ENCODE measurements around the gene CTDP1.
"Not testable (repeated sequence)": the region's sequence is repeated elsewhere in the genome, so short reads cannot be mapped to it uniquely, and the experiment has no call there.

CTDP1 gene

DNA sequence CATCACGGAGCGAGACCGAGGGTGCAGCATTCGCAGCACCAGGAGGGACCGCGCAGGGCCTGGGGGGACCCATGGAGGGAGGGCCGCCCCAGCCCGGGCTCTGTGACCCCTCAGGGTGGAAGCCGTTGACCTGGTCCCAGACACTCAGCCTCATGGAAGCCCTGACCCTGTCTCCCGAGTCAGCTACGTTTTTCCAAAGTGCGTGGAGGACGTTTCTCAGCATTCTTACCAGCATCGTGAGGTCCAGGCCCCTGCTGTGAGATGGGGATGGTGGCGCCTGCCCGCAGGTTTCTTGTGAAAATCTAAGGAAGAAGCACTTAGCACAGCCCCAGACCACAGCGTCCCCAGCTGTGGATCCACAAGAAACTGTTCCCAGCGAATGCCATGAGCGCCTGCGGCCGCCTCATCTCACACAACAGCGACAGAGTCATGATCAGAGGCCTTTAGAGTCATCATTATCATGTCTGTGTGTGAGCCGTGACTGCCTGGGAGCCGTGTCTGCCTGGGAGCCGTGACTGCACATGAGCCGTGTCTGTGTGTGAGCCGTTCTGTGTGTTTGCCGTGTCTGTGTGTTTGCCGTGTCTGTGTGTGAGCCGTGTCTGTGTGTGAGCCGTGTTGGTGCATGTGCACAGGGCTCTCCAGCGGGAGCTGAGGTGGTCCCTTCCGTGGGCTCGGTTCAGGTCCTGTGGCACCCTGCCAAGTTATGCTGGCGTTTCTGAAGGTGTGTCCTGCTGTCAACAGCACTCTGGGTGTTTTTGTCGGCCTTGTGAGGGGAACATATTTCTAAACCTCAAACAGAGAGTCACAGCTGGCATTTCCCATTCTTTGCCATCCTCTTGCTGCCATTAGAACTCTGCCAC, 68.9 kb downstream of the CTDP1 start:
- Histone ChIP-seq H4K20me1 (ENCODE audit: insufficient read depth, low read length) (no peaks in the 10 kb centered on the region), H3K9ac (ENCODE audit: low read length) (no peak overlapping the region), H3K9me2 (replicated peaks; ENCODE audit: insufficient read depth, low read length) (no peaks in the 10 kb centered on the region), H3K4me1 (ENCODE audit: low read length) (no peaks in the 10 kb centered on the region), H3K27me3 (replicated peaks; ENCODE audit: insufficient read depth, low read length) (no peaks in the 10 kb centered on the region), H3K27ac (ENCODE audit: low read length) (no peak overlapping the region), H3F3A (ENCODE audit: insufficient read depth, low read length) (no peaks in the 10 kb centered on the region), H2AFZ (ENCODE audit: low read length) (no peak overlapping the region), H3K4me2 (ENCODE audit: low read depth, low read length) (no peak overlapping the region), H3K4me3 (ENCODE audit: low read length) (no peak overlapping the region), H3K79me2 (ENCODE audit: low read length) (no peaks in the 10 kb centered on the region), H3K9me3 (replicated peaks; ENCODE audit: insufficient read depth, low read length) (no peaks in the 10 kb centered on the region), H3K36me3 (replicated peaks; ENCODE audit: insufficient read depth, low read length) (peaks cover under 1% of the 10 kb centered on the region; the same call in 1 of the 2 replicates)
- TF ChIP-seq, protein P1, sequence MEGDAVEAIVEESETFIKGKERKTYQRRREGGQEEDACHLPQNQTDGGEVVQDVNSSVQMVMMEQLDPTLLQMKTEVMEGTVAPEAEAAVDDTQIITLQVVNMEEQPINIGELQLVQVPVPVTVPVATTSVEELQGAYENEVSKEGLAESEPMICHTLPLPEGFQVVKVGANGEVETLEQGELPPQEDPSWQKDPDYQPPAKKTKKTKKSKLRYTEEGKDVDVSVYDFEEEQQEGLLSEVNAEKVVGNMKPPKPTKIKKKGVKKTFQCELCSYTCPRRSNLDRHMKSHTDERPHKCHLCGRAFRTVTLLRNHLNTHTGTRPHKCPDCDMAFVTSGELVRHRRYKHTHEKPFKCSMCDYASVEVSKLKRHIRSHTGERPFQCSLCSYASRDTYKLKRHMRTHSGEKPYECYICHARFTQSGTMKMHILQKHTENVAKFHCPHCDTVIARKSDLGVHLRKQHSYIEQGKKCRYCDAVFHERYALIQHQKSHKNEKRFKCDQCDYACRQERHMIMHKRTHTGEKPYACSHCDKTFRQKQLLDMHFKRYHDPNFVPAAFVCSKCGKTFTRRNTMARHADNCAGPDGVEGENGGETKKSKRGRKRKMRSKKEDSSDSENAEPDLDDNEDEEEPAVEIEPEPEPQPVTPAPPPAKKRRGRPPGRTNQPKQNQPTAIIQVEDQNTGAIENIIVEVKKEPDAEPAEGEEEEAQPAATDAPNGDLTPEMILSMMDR (IDR thresholded peaks at IDR 0.05; ENCODE audit: low read length): no peak
- TF ChIP-seq EZH2 (optimal IDR thresholded peaks at IDR 0.05; ENCODE audit: low read depth, low read length) (no peak), EZH2phosphoT487 (IDR thresholded peaks at IDR 0.05; ENCODE audit: low read length) (no peak)
- DNase-seq: no peak

DNA sequence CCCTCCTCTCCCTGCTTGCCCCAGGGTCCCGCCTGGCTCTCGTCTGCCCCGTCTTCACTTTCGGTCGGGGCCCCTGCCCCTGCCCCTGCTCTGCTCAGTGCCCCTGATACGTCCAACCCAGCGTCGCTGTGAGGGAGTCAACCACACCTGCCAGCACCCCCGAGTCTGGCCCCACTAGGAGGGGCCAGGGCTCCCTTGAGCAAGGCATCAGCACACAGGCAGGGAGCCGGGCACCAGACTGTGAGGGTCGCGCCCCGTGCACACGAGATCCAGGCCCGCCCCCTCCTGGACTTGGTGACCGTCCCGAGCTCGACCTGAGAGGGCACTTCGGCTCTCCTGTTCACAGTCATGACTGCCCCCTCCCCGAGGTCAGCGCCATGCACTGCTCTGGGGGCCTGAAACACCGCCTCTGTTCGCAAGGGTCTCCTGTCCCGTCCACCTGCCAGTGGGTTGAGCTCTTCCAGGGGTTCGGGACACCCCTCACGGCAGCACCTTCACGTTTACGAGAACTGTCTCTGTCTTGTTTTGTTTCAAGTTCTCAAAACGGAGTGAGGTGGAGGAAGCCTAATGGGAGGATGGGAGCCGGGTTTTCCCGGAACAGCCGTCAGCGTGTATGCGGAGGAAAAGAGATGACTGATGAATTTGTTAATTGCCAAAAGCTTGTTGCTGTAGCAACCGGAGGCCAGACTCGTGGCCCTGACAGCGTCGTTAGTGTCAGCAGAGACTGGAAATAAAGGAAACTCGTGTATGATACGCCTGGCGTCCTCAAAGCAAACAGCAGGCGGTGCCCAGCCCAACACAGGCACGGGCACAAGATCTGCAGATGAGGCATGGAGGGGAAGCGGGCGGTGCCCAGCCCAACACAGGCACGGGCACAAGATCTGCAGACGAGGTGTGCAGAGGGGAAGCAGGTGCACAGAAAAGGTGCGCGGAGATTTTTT, 69.9 kb downstream of the CTDP1 start:
- H3K9ac ChIP-seq (ENCODE audit: low read length): no peak overlapping the region
- H3K4me1 ChIP-seq (ENCODE audit: low read length): no peaks in the 10 kb centered on the region
- no peaks in the 10 kb centered on the region for H3K9me2 ChIP-seq (replicated peaks; ENCODE audit: insufficient read depth, low read length)
- peaks cover 7% of the 10 kb centered on the region for H3K36me3 ChIP-seq (replicated peaks; ENCODE audit: insufficient read depth, low read length)
- H3F3A ChIP-seq (ENCODE audit: insufficient read depth, low read length): no peaks in the 10 kb centered on the region
- H3K27me3 ChIP-seq (replicated peaks; ENCODE audit: insufficient read depth, low read length): no peaks in the 10 kb centered on the region
- H3K79me2 ChIP-seq (ENCODE audit: low read length): no peaks in the 10 kb centered on the region
- no peak overlapping the region for H3K4me2 ChIP-seq (ENCODE audit: low read depth, low read length)
- no peaks in the 10 kb centered on the region for H3K9me3 ChIP-seq (replicated peaks; ENCODE audit: insufficient read depth, low read length)
- DNase-seq: no peak
- TF ChIP-seq EZH2 (optimal IDR thresholded peaks at IDR 0.05; ENCODE audit: low read depth, low read length): no peak
- no peak for TF ChIP-seq EZH2phosphoT487 (IDR thresholded peaks at IDR 0.05; ENCODE audit: low read length)
- TF ChIP-seq, protein P1 (IDR thresholded peaks at IDR 0.05; ENCODE audit: low read length): no peak
- H3K27ac ChIP-seq (ENCODE audit: low read length): no peak overlapping the region
- H3K4me3 ChIP-seq (ENCODE audit: low read length): no peak overlapping the region
- H2AFZ ChIP-seq (ENCODE audit: low read length): no peak overlapping the region
- H4K20me1 ChIP-seq (ENCODE audit: insufficient read depth, low read length): no peaks in the 10 kb centered on the region

DNA sequence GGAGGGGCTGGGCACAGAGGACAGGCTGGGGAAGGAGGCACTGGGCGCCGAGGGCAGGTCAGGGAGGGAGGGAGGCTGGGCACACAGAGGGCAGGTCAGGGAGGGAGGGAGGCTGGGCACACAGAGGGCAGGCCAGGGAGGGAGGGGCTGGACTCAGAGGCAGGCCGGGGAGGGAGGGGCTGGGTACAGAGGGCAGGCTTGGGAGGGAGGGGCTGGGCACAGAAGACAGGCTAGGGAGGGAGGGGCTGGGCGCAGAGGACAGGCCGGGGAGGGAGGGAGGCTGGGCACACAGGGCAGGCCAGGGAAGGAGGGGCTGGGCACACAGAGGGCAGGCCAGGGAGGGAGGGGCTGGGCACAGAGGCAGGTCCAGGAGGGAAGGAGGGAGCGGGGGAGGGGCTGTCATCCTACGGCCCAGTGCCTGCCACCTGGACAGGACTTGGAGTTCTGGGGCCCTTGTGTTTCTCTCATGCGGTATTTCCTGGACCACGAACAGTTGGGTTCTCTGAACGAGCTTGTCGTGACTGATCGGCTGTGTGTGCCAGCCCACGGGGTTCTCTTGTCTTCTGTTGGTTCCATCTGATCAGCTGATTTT, 71.5 kb downstream of the CTDP1 start:
- no peak for TF ChIP-seq EZH2phosphoT487 (IDR thresholded peaks at IDR 0.05; ENCODE audit: low read length)
- TF ChIP-seq, protein P1 (IDR thresholded peaks at IDR 0.05; ENCODE audit: low read length): no peak
- no peak for TF ChIP-seq EZH2 (optimal IDR thresholded peaks at IDR 0.05; ENCODE audit: low read depth, low read length)
- H4K20me1 ChIP-seq (ENCODE audit: insufficient read depth, low read length): no peaks in the 10 kb centered on the region
- no peak overlapping the region for H3K9ac ChIP-seq (ENCODE audit: low read length)
- no peak overlapping the region for H3K4me3 ChIP-seq (ENCODE audit: low read length)
- no peaks in the 10 kb centered on the region for H3K27me3 ChIP-seq (replicated peaks; ENCODE audit: insufficient read depth, low read length)
- H3K79me2 ChIP-seq (ENCODE audit: low read length): no peaks in the 10 kb centered on the region
- H3K9me2 ChIP-seq (replicated peaks; ENCODE audit: insufficient read depth, low read length): no peaks in the 10 kb centered on the region
- DNase-seq: no peak
- peaks cover 7% of the 10 kb centered on the region for H3K36me3 ChIP-seq (replicated peaks; ENCODE audit: insufficient read depth, low read length)
- no peaks in the 10 kb centered on the region for H3K4me1 ChIP-seq (ENCODE audit: low read length)
- H3K27ac ChIP-seq (ENCODE audit: low read length): no peak overlapping the region
- no peak overlapping the region for H2AFZ ChIP-seq (ENCODE audit: low read length)
- no peaks in the 10 kb centered on the region for H3F3A ChIP-seq (ENCODE audit: insufficient read depth, low read length)
- H3K4me2 ChIP-seq (ENCODE audit: low read depth, low read length): no peak overlapping the region
- H3K9me3 ChIP-seq (replicated peaks; ENCODE audit: insufficient read depth, low read length): no peaks in the 10 kb centered on the region

DNA sequence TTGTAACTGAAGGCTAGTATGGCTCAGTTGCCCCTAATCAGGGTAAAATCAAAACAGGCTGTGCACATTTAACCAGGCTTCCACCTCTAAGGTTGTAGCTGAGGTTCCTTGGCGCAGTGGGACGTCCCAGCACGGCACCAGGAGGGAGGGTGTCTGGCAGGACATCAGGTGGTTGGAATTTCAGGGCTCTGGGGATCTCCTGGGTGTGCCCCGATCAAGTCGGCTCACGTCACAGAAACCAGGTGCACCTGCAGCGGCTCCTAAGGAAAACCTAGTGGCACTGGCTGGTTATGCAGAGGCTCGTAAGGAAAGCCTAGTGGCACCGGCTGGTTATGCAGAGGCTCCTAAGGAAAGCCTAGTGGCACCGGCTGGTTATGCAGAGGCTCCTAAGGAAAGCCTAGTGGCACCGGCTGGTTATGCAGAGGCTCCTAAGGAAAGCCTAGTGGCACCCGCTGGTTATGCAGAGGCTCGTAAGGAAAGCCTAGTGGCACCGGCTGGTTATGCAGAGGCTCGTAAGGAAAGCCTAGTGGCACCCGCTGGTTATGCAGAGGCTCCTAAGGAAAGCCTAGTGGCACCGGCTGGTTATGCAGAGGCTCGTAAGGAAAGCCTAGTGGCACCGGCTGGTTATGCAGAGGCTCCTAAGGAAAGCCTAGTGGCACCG, 72.4 kb downstream of the CTDP1 start:
- H3F3A ChIP-seq (ENCODE audit: insufficient read depth, low read length); H4K20me1 ChIP-seq (ENCODE audit: insufficient read depth, low read length); H3K9me3 ChIP-seq (replicated peaks; ENCODE audit: insufficient read depth, low read length); H3K4me3 ChIP-seq (ENCODE audit: low read length); H2AFZ ChIP-seq (ENCODE audit: low read length); H3K9ac ChIP-seq (ENCODE audit: low read length); H3K36me3 ChIP-seq (replicated peaks; ENCODE audit: insufficient read depth, low read length); H3K9me2 ChIP-seq (replicated peaks; ENCODE audit: insufficient read depth, low read length); H3K4me2 ChIP-seq (ENCODE audit: low read depth, low read length); H3K27ac ChIP-seq (ENCODE audit: low read length); H3K79me2 ChIP-seq (ENCODE audit: low read length); DNase-seq; H3K4me1 ChIP-seq (ENCODE audit: low read length); H3K27me3 ChIP-seq (replicated peaks; ENCODE audit: insufficient read depth, low read length): not testable (repeated sequence)

Measured in MM.1S (cell line).